IMR-90 (cell line): ENCODE measurements around the gene JMJD8. TPM values are rescaled to one million over a fixed set of nuclear protein-coding genes. Genes with fewer than 3 reads are reported as not detected.

Source experiments
- ATAC-seq: fragments of 200-7000 bp; cut with Tn5 transposase; 2 replicates; pipeline ENCODE4 v1.9.1; 2020; ENCODE audit warnings: low read depth, mild to moderate bottlenecking, moderate library complexity
- BruUV-seq: library from RNA; stranded (reverse); fragments of 400-500 nt; replicated peaks from 2 replicates; lab custom pipeline; 2021; lab: Mats Ljungman, UMichigan
- CTCF ChIA-PET: fragments of 300-600 bp; formaldehyde crosslinking; extraction: SDS; loops from one replicate; lab custom pipeline; 2021; ENCODE audit warnings: antibody characterized with exemption; lab: Yijun Ruan, JAX
- POLR2A ChIA-PET: fragments of 300-600 bp; sonication (Branson Sonifier 250); formaldehyde crosslinking; loops from one replicate; lab custom pipeline; 2022; ENCODE audit warnings: antibody characterized with exemption; ENCODE audit not compliant: unreplicated experiment; lab: Charles Lee
- DNase-seq: peaks from one replicate; pipeline ENCODE4 v3.0.0; 2013
- H2AFZ ChIP-seq: replicated peaks from 2 replicates; pipeline ENCODE3; 2013; ENCODE audit warnings: low read length, mild to moderate bottlenecking; ENCODE audit not compliant: poor library complexity
- H2AK5ac ChIP-seq: 2 replicates; pipeline ENCODE4 v1.6.1; 2013; ENCODE audit warnings: low read depth, low read length, inconsistent platforms
- H2AK9ac ChIP-seq: replicated peaks from 2 replicates; pipeline ENCODE3; 2013; ENCODE audit warnings: mild to moderate bottlenecking, low read depth, low read length, moderate library complexity; ENCODE audit not compliant: poor library complexity
- H2BK120ac ChIP-seq: 2 replicates; pipeline ENCODE4 v1.6.1; 2013; ENCODE audit warnings: low read depth, low read length, inconsistent platforms
- H2BK15ac ChIP-seq: 3 replicates; pipeline ENCODE4 v1.6.1; 2013; ENCODE audit warnings: low read depth, low read length, inconsistent platforms
- H2BK20ac ChIP-seq: 2 replicates; pipeline ENCODE4 v1.6.1; 2013; ENCODE audit warnings: low read depth, mild to moderate bottlenecking, inconsistent platforms, low read length, moderate library complexity
- H2BK5ac ChIP-seq: 2 replicates; pipeline ENCODE4 v1.6.1; 2013; ENCODE audit warnings: mild to moderate bottlenecking, low read depth, low read length, inconsistent platforms; ENCODE audit not compliant: poor library complexity, severe bottlenecking
- H3K14ac ChIP-seq: replicated peaks from 2 replicates; pipeline ENCODE4 v1.6.1; 2013; ENCODE audit warnings: low read depth, low read length, inconsistent platforms
- H3K18ac ChIP-seq: 2 replicates; pipeline ENCODE4 v1.6.1; 2013; ENCODE audit warnings: low read depth, low read length, control low read depth
- H3K23ac ChIP-seq: 2 replicates; pipeline ENCODE4 v1.6.1; 2013; ENCODE audit warnings: low read depth, low read length, inconsistent platforms
- H3K27ac ChIP-seq: 2 replicates; pipeline ENCODE4 v1.5.1; 2013; ENCODE audit warnings: mild to moderate bottlenecking, control low read depth, low read length; ENCODE audit not compliant: insufficient read depth
- H3K27me3 ChIP-seq: 2 replicates; pipeline ENCODE4 v1.6.1; 2013; ENCODE audit warnings: low read length; ENCODE audit not compliant: control insufficient read depth, insufficient read depth
- H3K36me3 ChIP-seq: 2 replicates; pipeline ENCODE4 v1.6.1; 2013; ENCODE audit warnings: low read length, mixed read lengths; ENCODE audit not compliant: control insufficient read depth, insufficient read depth
- H3K4ac ChIP-seq: 2 replicates; pipeline ENCODE4 v1.6.1; 2013; ENCODE audit warnings: low read depth, low read length, inconsistent platforms
- H3K4me1 ChIP-seq: 2 replicates; pipeline ENCODE4 v1.6.1; 2013; ENCODE audit warnings: low read length, mixed read lengths; ENCODE audit not compliant: control insufficient read depth, insufficient read depth
- H3K4me2 ChIP-seq: 2 replicates; pipeline ENCODE4 v1.6.1; 2013; ENCODE audit warnings: low read depth, mild to moderate bottlenecking, control low read depth, low read length, moderate library complexity
- H3K4me3 ChIP-seq: 2 replicates; pipeline ENCODE4 v1.5.1; 2013; ENCODE audit warnings: low read depth, mild to moderate bottlenecking, control low read depth, low read length, moderate library complexity; ENCODE audit not compliant: insufficient read depth
- H3K56ac ChIP-seq: 2 replicates; pipeline ENCODE4 v1.6.1; 2013; ENCODE audit warnings: low read length, inconsistent platforms; ENCODE audit not compliant: insufficient read depth; ENCODE audit errors: extremely low read depth
- H3K79me1 ChIP-seq, 2 experiments: 2 replicates each; pipeline ENCODE4 v1.6.1; 2013; ENCODE audit warnings: low read length in 2 of 2, inconsistent platforms in 1 of 2, low read depth in 1 of 2
- H3K9ac ChIP-seq: 2 replicates; pipeline ENCODE4 v1.6.1; 2013; ENCODE audit warnings: low read depth, low read length, control low read depth
- H3K9me1 ChIP-seq: 2 replicates; pipeline ENCODE4 v1.6.1; 2013; ENCODE audit warnings: low read length, inconsistent platforms; ENCODE audit not compliant: insufficient read depth
- H3K9me3 ChIP-seq: 2 replicates; pipeline ENCODE4 v1.6.1; 2013; ENCODE audit warnings: low read length; ENCODE audit not compliant: control insufficient read depth, insufficient read depth
- H4K20me1 ChIP-seq: 2 replicates; pipeline ENCODE4 v1.6.1; 2013; ENCODE audit warnings: low read length, inconsistent platforms; ENCODE audit not compliant: insufficient read depth
- H4K5ac ChIP-seq: 2 replicates; pipeline ENCODE4 v1.6.1; 2013; ENCODE audit warnings: mild to moderate bottlenecking, low read depth, low read length, control low read depth
- H4K8ac ChIP-seq, 2 experiments: 2 replicates each; pipeline ENCODE4 v1.6.1; 2013; ENCODE audit warnings: low read depth in 2 of 2, low read length in 2 of 2, control low read depth in 1 of 2, inconsistent platforms in 1 of 2
- H4K91ac ChIP-seq: 2 replicates; pipeline ENCODE4 v1.6.1; 2013; ENCODE audit warnings: low read depth, low read length, inconsistent platforms; ENCODE audit not compliant: insufficient read depth
- BHLHE40 ChIP-seq: fragments of 150-350 bp; IDR thresholded peaks from 2 replicates; pipeline ENCODE4 v1.6.1; 2016; ENCODE audit warnings: mild to moderate bottlenecking, low read depth, low read length
- MAFK ChIP-seq: IDR thresholded peaks from 2 replicates; pipeline ENCODE4 v1.6.1; 2012; ENCODE audit warnings: low read depth, low read length, improper control_type of control experiment
- MAZ ChIP-seq: IDR thresholded peaks from 2 replicates; pipeline ENCODE4 v1.6.1; 2012; ENCODE audit warnings: low read depth, mild to moderate bottlenecking, low read length, improper control_type of control experiment, moderate library complexity, borderline replicate concordance
- MXI1 ChIP-seq: IDR thresholded peaks from 2 replicates; pipeline ENCODE4 v1.6.1; 2012; ENCODE audit warnings: low read depth, mild to moderate bottlenecking, low read length, moderate library complexity, borderline replicate concordance
- POLR2A ChIP-seq: IDR thresholded peaks from 2 replicates; pipeline ENCODE4 v1.6.1; 2012; ENCODE audit warnings: mild to moderate bottlenecking, low read depth, low read length
- RCOR1 ChIP-seq: IDR thresholded peaks from 2 replicates; pipeline ENCODE4 v1.6.1; 2012; ENCODE audit warnings: mild to moderate bottlenecking, low read length, improper control_type of control experiment; ENCODE audit not compliant: insufficient replicate concordance
- WGBS, 2 experiments: methylation state at CpG; one replicate each; pipeline versions ENCODE4 v1.1.5 to v1.1.7; 2013; ENCODE audit warnings: missing lambda C conversion rate in 2 of 2; ENCODE audit not compliant: insufficient read length in 1 of 2; ENCODE audit errors: extremely low coverage in 2 of 2; 5-methylcytosine and 5-hydroxymethylcytosine counted together
- dilution Hi-C: fragments of 300-500 bp; cut with HindIII; formaldehyde crosslinking; loops from one replicate; pipeline ENCODE4 v1.14.3; 2018; ENCODE audit warnings: low sequenced_read_pairs; ENCODE audit not compliant: unreplicated experiment
- in situ Hi-C: fragments of 300-500 bp; cut with MboI; formaldehyde crosslinking; loops from 3 replicates; pipeline ENCODE4 v1.14.3; 2019; ENCODE audit warnings: low sequenced_read_pairs, inconsistent platforms, mixed read lengths
- intact Hi-C: fragments of 100-400 bp; cut with micrococcal nuclease; formaldehyde crosslinking; loops from 2 replicates; pipeline ENCODE4 v1.10.0; 2022
- polyA plus RNA-seq, 3 experiments: library from polyadenylated mRNA; depleted of rRNA; stranded (reverse); fragments of >200 nt; gene quantifications; 2 replicates each; pipeline ENCODE4 v1.2.3, GENCODE V29; 2012; ENCODE audit warnings: low replicate concordance in 1 of 3
- total RNA-seq: library from RNA; depleted of rRNA; stranded (reverse); fragments of >200 nt; gene quantifications from 2 replicates; pipeline ENCODE4 v1.2.3, GENCODE V29; 2012
- TF ChIP-seq, protein P1 (sequence below): fragments of 150-350 bp; IDR thresholded peaks from 2 replicates; pipeline ENCODE4 v1.6.1; 2017; ENCODE audit warnings: mild to moderate bottlenecking, antibody characterized with exemption, low read length, low read depth

Gene JMJD8
- total and polyA plus RNA-seq, 2 of the 4 experiments (the other 2 are of a cell fraction): 17.7 to 62.5 TPM

DNA sequence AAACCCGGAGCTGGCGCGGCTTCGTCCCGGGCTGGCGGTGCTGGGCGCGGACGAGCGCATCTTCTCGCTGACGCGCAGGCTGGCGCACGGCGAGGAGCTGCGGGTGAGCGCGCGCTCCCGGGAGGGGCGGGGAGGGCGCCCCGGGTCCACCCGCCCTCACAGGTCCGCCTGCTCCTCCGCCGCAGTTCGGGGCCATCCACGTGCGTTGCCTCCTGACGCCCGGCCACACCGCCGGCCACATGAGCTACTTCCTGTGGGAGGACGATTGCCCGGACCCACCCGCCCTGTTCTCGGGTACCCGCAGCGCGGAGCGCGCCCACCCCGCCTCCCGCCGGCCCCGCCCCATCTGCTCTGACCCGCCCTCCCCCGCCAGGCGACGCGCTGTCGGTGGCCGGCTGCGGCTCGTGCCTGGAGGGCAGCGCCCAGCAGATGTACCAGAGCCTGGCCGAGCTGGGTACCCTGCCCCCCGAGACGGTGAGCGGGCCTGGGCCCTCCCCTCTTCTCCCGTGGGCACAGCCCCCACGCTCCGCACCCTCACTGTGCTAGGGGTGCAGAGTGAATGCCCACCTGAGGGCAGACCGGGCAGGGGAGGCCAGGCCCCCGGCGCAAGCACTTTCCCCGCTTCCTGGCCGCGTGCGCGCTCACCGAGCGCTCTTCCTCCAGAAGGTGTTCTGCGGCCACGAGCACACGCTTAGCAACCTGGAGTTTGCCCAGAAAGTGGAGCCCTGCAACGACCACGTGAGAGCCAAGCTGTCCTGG, 44.2 kb upstream of the JMJD8 start:
- peak; percentile 69 for ATAC-seq
- Histone ChIP-seq H3K79me1 (peaks cover 0 to 5% of the 10 kb centered on the region in 2 experiments; a peak in 1 of 4 replicates), H2AK9ac (peak overlapping the region; percentile 93), H2AK5ac (peak overlapping the region; percentile 78; the same call in 1 of the 2 replicates), H3K9me3 (no peaks in the 10 kb centered on the region), H2BK120ac (no peak overlapping the region), H3K4me2 (peak overlapping the region; percentile 91), H3K27ac (no peak overlapping the region; the same call in 1 of the 2 replicates), H3K9ac (peak overlapping the region; percentile 53; the same call in 1 of the 2 replicates), H4K91ac (no peak overlapping the region), H3K4me1 (peaks cover 6% of the 10 kb centered on the region), H3K36me3 (peaks cover 13% of the 10 kb centered on the region), H4K8ac (peak overlapping the region in 1 of 2 experiments; percentile 60; a peak in 1 of 4 replicates), H3K4me3 (peak overlapping the region; percentile 62), H3K18ac (no peak overlapping the region), H2BK5ac (peak overlapping the region; percentile 11), H4K5ac (no peak overlapping the region), H3K56ac (no peak overlapping the region), H2BK15ac (no peak overlapping the region), H3K27me3 (no peaks in the 10 kb centered on the region), H2BK20ac (no peak overlapping the region), H3K14ac (no peak overlapping the region), H3K9me1 (peaks cover 2% of the 10 kb centered on the region; the same call in 1 of the 2 replicates), H4K20me1 (peaks cover 4% of the 10 kb centered on the region), H2AFZ (peak overlapping the region; percentile 90), H3K4ac (peak overlapping the region; percentile 73), H3K23ac (no peak overlapping the region)
- intact Hi-C loops (loop anchor here (5.0 kb wide), 1 partner anchor 59 kb away; the partner anchor contains the start of genes CHTF18 and RPUSD1), in situ Hi-C loops (no loop called here), dilution Hi-C loops (no loop called here)
- ChIA-PET CTCF (interaction anchor here (0.6 kb wide), 1 partner anchor 9 kb away, joined by 3 read pairs; no protein-coding TSS in a partner anchor), POLR2A (interaction anchor here (0.6 kb wide), 1 partner anchor 201 kb away, joined by 9 read pairs; the partner anchor contains the start of gene CAPN15)
- BruUV-seq: no TSS peak
- WGBS, 2 experiments: 3% methylated on average over 24 of the region's 80 CpGs; no CpG with 5 or more reads in 1 of the 2 experiments
- TF ChIP-seq, protein P1, sequence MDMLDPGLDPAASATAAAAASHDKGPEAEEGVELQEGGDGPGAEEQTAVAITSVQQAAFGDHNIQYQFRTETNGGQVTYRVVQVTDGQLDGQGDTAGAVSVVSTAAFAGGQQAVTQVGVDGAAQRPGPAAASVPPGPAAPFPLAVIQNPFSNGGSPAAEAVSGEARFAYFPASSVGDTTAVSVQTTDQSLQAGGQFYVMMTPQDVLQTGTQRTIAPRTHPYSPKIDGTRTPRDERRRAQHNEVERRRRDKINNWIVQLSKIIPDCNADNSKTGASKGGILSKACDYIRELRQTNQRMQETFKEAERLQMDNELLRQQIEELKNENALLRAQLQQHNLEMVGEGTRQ: 0 out of 2 replicates have a peak, but pooled peaks have one; percentile 18
- TF ChIP-seq POLR2A: peak; percentile 24; the same call in 1 of the 2 replicates
- TF ChIP-seq BHLHE40: peak; percentile 14; the same call in 1 of the 2 replicates
- peak; percentile 70; the same call in 1 of the 2 replicates for TF ChIP-seq MAZ
- TF ChIP-seq MAFK: no peak
- TF ChIP-seq MXI1: peak; percentile 92; the same call in 1 of the 2 replicates
- TF ChIP-seq RCOR1: no peak
- peak; percentile 78 for DNase-seq
